Lung (tissue), 12 donors: ENCODE measurements around the gene RAB22A. TPM values are rescaled to one million over a fixed set of nuclear protein-coding genes. Genes with fewer than 3 reads are reported as not detected.
A peak's percentile ranks its signal among the peaks of the same experiment; 100 is the strongest.

Experiments used
- ATAC-seq: fragments of 200-7000 bp; cut with Tn5 transposase; one replicate; pipeline ENCODE4 v1.9.1; 2020; ENCODE audit warnings: moderate number of reproducible peaks; ENCODE audit not compliant: insufficient read depth, low FRiP score
- DNase-seq, 3 donors: peaks; one replicate each; pipeline ENCODE4 v3.0.0-alpha.2; 2013 to 2017
- H3K27ac ChIP-seq, 2 donors: one replicate each; pipeline ENCODE4 v1.5.1; 2013; ENCODE audit warnings: mild to moderate bottlenecking in 2 of 2, moderate library complexity in 2 of 2, control low read depth in 1 of 2, inconsistent platforms in 1 of 2, low read depth in 1 of 2, low read length in 1 of 2
- H3K27me3 ChIP-seq, 3 donors: one replicate each; pipeline ENCODE4 v1.5.1; 2013; ENCODE audit warnings: low read length in 2 of 3; ENCODE audit not compliant: control insufficient read depth in 3 of 3, insufficient read depth in 3 of 3
- H3K36me3 ChIP-seq, 4 donors: one replicate each; pipeline ENCODE4 v1.5.1; 2013; ENCODE audit warnings: low read length in 4 of 4, mild to moderate bottlenecking in 1 of 4, moderate library complexity in 1 of 4; ENCODE audit not compliant: control insufficient read depth in 4 of 4, insufficient read depth in 4 of 4
- H3K4me1 ChIP-seq, 5 donors: one replicate each; pipeline ENCODE4 v1.5.1; 2013; ENCODE audit warnings: low read length in 5 of 5, mild to moderate bottlenecking in 2 of 5, moderate library complexity in 1 of 5; ENCODE audit not compliant: control insufficient read depth in 5 of 5, insufficient read depth in 5 of 5
- H3K4me3 ChIP-seq: one replicate; pipeline ENCODE4 v1.5.1; 2013; ENCODE audit warnings: mild to moderate bottlenecking, control low read depth, moderate library complexity
- H3K9ac ChIP-seq, 2 donors: one replicate each; pipeline ENCODE4 v1.5.1; 2013; ENCODE audit warnings: low read length in 2 of 2, control low read depth in 1 of 2; ENCODE audit not compliant: insufficient read depth in 1 of 2
- H3K9me3 ChIP-seq, 4 donors: one replicate each; pipeline ENCODE4 v1.5.1; 2013; ENCODE audit warnings: low read length in 3 of 4, mild to moderate bottlenecking in 1 of 4, moderate library complexity in 1 of 4; ENCODE audit not compliant: control insufficient read depth in 4 of 4, insufficient read depth in 3 of 4
- CTCF ChIP-seq: IDR thresholded peaks from 2 replicates; pipeline ENCODE4 v1.5.1; 2012; ENCODE audit warnings: mild to moderate bottlenecking; ENCODE audit errors: control extremely low read depth, extremely low read depth
- WGBS, 2 donors: extraction: QIAGEN DNeasy Blood & Tissue Kit; methylation state at CpG; one replicate each; pipeline ENCODE4 v1.1.7; 2013; 5-methylcytosine and 5-hydroxymethylcytosine counted together
- polyA plus RNA-seq, 2 donors: library from polyadenylated mRNA; stranded (reverse); fragments of 200-250 nt; gene quantifications; one replicate each; pipeline ENCODE4 v1.2.1, GENCODE V29; 2013
- total RNA-seq, 2 donors: library from RNA; depleted of rRNA in 1 of 2; stranded (reverse); fragments of >200 nt in 1 of 2; gene quantifications; one replicate each; pipeline ENCODE4 v1.2.1, GENCODE V29; 2014 to 2021
- donor health status: control.
- donor health status: control.
- donor health status: Bipolar disorder and iron deficiency.
- donor health status: healthy.
- donor health status: DM: yes; HTN: yes; CAD: no.

RAB22A gene
- total and polyA plus RNA-seq, 4 donors: 6.0 to 25.1 (median 12.8) TPM

- Histone ChIP-seq H3K9ac (no peak overlapping the region), H3K27ac (no peak overlapping the region), H3K9me3 (no peaks in the 10 kb centered on the region), H3K36me3 (no peaks in the 10 kb centered on the region), H3K4me1 (peaks cover 0 to 6% (median 0%) of the 10 kb centered on the region in 5 donors), H3K27me3 (no peaks in the 10 kb centered on the region), H3K4me3 (no peak overlapping the region)
- no peak for TF ChIP-seq CTCF
- peak; percentile 65 to 88 (median 76) for DNase-seq
- WGBS, 2 donors: 47% methylated on average over 8 of the region's 8 CpGs
- no peak for ATAC-seq
Measured at GRCh38 chr20:58374906-58375758, 65.6 kb downstream of the RAB22A start.

- 80 to 84% methylated on average over 10 of the region's 10 CpGs for WGBS, 2 donors
- DNase-seq: no peak
- ATAC-seq: no peak
- no peaks in the 10 kb centered on the region for H3K27me3 ChIP-seq
- TF ChIP-seq CTCF: no peak
- H3K27ac ChIP-seq: no peak overlapping the region
- no peaks in the 10 kb centered on the region for H3K9me3 ChIP-seq
- H3K4me3 ChIP-seq: no peak overlapping the region
- H3K4me1 ChIP-seq: peaks cover 0 to 6% (median 0%) of the 10 kb centered on the region in 5 donors
- no peak overlapping the region for H3K9ac ChIP-seq
- H3K36me3 ChIP-seq: no peaks in the 10 kb centered on the region
Measured at GRCh38 chr20:58375759-58376352, 66.3 kb downstream of the RAB22A start.

GRCh38 chr20:58377017-58377416 lies 67.5 kb downstream of the RAB22A start:
- Histone ChIP-seq H3K9ac (no peak overlapping the region), H3K4me1 (peaks cover 0 to 6% (median 0%) of the 10 kb centered on the region in 5 donors), H3K4me3 (no peak overlapping the region), H3K36me3 (no peaks in the 10 kb centered on the region), H3K27me3 (no peaks in the 10 kb centered on the region), H3K27ac (no peak overlapping the region), H3K9me3 (peaks cover 0 to 5% (median under 1%) of the 10 kb centered on the region in 4 donors)
- no peak for TF ChIP-seq CTCF
- WGBS, 2 donors: 74 to 86% methylated on average over 1 of the region's 1 CpG
- no peak for ATAC-seq
- DNase-seq: no peak
